ENCODE data around the gene GPER1.
"Not testable (repeated sequence)": the region's sequence is repeated elsewhere in the genome, so short reads cannot be mapped to it uniquely, and the experiment has no call there.

Gene GPER1

GRCh38 chr7:1087952-1088920 lies at the start of gene GPER1:
Gene GPER1, plus strand, starts transcription at chr7:1088113. Its CDS starts 3,616 bp downstream, at chr7:1091729.
- H3K4me3 Mint-ChIP-seq: peak within 1 kb of the TSS; percentile 85 to 90 (median 88)
- H3K36me3 Mint-ChIP-seq (ENCODE audit: low read depth): peaks cover 10% of the 10 kb centered on the region
- peaks cover 8% of the 10 kb centered on the region for H3K27me3 Mint-ChIP-seq (ENCODE audit: low read depth)
- peaks cover 44% of the 10 kb centered on the region for H3K4me1 Mint-ChIP-seq
- no peaks in the 10 kb centered on the region for H3K9me3 Mint-ChIP-seq
- TF ChIP-seq, protein P1, sequence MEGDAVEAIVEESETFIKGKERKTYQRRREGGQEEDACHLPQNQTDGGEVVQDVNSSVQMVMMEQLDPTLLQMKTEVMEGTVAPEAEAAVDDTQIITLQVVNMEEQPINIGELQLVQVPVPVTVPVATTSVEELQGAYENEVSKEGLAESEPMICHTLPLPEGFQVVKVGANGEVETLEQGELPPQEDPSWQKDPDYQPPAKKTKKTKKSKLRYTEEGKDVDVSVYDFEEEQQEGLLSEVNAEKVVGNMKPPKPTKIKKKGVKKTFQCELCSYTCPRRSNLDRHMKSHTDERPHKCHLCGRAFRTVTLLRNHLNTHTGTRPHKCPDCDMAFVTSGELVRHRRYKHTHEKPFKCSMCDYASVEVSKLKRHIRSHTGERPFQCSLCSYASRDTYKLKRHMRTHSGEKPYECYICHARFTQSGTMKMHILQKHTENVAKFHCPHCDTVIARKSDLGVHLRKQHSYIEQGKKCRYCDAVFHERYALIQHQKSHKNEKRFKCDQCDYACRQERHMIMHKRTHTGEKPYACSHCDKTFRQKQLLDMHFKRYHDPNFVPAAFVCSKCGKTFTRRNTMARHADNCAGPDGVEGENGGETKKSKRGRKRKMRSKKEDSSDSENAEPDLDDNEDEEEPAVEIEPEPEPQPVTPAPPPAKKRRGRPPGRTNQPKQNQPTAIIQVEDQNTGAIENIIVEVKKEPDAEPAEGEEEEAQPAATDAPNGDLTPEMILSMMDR (IDR thresholded peaks at IDR 0.05; ENCODE audit: unreplicated experiment in 3 of 3): no peak
- H3K27ac Mint-ChIP-seq: peak within 1 kb of the TSS; percentile 54 to 93 (median 84)

GRCh38 chr7:1040233-1040632 lies 47.7 kb upstream of the GPER1 start:
- Mint-ChIP-seq H3K27ac (peak overlapping the region; percentile 49 to 79 (median 77)), H3K4me1 (peaks cover 38% of the 10 kb centered on the region), H3K36me3 (ENCODE audit: low read depth) (peaks cover 10% of the 10 kb centered on the region)
- H3K9me3 Mint-ChIP-seq; H3K27me3 Mint-ChIP-seq (ENCODE audit: low read depth); H3K4me3 Mint-ChIP-seq: not testable (repeated sequence)

DNA sequence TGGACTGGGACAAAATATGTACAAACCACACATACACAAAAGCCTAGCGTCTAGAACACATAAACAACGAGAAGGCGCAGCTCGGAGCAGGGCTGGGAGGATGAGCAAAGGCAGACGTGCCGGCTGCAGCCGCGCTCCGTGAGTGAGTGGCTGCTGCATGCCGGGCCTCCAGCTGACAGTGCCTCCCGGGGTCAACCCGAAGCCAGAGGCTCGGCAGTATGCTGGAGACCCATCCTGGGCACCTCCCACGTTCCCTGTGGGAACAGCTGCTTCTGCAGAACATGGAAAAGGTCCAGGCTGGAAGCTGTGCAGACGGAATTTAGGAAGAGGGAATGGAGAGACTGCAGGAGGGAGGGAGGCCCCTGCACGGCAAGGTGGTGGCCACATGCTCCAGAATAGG lies 47.1 kb upstream of the GPER1 start:
- H3K4me3 Mint-ChIP-seq: peak overlapping the region; percentile 79 to 82 (median 79)
- TF ChIP-seq, protein P1 (IDR thresholded peaks at IDR 0.05; ENCODE audit: unreplicated experiment in 3 of 3): no peak
- H3K27ac Mint-ChIP-seq: peak overlapping the region; percentile 49 to 79 (median 77)
- no peaks in the 10 kb centered on the region for H3K9me3 Mint-ChIP-seq
- H3K36me3 Mint-ChIP-seq (ENCODE audit: low read depth): peaks cover 5% of the 10 kb centered on the region
- peaks cover 43% of the 10 kb centered on the region for H3K4me1 Mint-ChIP-seq
- H3K27me3 Mint-ChIP-seq (ENCODE audit: low read depth): peaks cover 3% of the 10 kb centered on the region

- Mint-ChIP-seq H3K36me3 (ENCODE audit: low read depth) (no peaks in the 10 kb centered on the region), H3K27me3 (ENCODE audit: low read depth) (peaks cover 3% of the 10 kb centered on the region), H3K27ac (peak overlapping the region; percentile 49 to 93 (median 79)), H3K4me1 (peaks cover 49% of the 10 kb centered on the region), H3K9me3 (no peaks in the 10 kb centered on the region), H3K4me3 (peak overlapping the region; percentile 29 to 61 (median 60))
- TF ChIP-seq, protein P1 (IDR thresholded peaks at IDR 0.05; ENCODE audit: unreplicated experiment in 3 of 3): no peak
Observed at GRCh38 chr7:1041551-1042491, 46.1 kb upstream of the GPER1 start.

GRCh38 chr7:1042492-1042833 lies 45.5 kb upstream of the GPER1 start:
- Mint-ChIP-seq H3K4me1 (peaks cover 54% of the 10 kb centered on the region), H3K27me3 (ENCODE audit: low read depth) (peaks cover 3% of the 10 kb centered on the region), H3K27ac (peak overlapping the region in 1 of 3 experiments; percentile 50), H3K9me3 (no peaks in the 10 kb centered on the region), H3K4me3 (peak overlapping the region in 1 of 3 experiments; percentile 15), H3K36me3 (ENCODE audit: low read depth) (no peaks in the 10 kb centered on the region)
- TF ChIP-seq, protein P1 (IDR thresholded peaks at IDR 0.05; ENCODE audit: unreplicated experiment in 3 of 3): no peak

All from nephron (organoid).